Tibial nerve (tissue), 4 donors: ENCODE measurements around the gene CINP.

Source experiments
- EP300 ChIP-seq, 2 donors: sonication (generic); formaldehyde crosslinking; IDR thresholded peaks; one replicate each; pipeline ENCODE4 v1.6.1; 2017; ENCODE audit warnings: antibody characterized with exemption in 2 of 2, mild to moderate bottlenecking in 1 of 2
- POLR2A ChIP-seq, 2 donors: fragments of 450-650 bp; IDR thresholded peaks; one replicate each; pipeline ENCODE4 v1.6.1; 2017; ENCODE audit warnings: antibody characterized with exemption in 2 of 2, mild to moderate bottlenecking in 2 of 2, moderate library complexity in 2 of 2
- TF ChIP-seq, protein P1 (sequence below), 5 experiments: fragments of 200-600 bp in 3 of 5; fragments of 450-650 bp in 2 of 5; sonication (generic) in 3 of 5; IDR thresholded peaks; one replicate each; pipeline ENCODE4 v1.5.1; 2016 to 2019; ENCODE audit warnings: antibody characterized with exemption in 5 of 5, mild to moderate bottlenecking in 3 of 5, moderate library complexity in 2 of 5

DNA sequence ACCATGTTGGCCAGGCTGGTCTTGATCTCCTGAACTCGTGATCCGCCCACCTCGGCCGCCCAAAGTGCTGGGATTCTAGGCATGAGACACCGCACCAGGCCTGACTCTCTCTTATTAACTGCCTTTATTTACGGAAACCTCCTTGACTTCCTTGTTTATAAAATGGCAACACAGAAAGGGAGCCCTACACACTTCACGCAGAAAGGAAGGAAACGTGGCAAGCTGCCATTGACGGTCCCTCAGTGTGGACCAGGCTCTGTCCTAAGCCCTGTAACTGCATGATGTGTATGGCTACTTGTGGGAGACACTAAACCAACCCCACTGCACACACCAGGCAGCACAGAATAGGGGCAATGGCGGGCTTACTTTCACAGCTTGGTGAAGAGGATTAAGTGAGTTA, 11.7 kb downstream of the CINP start:
- TF ChIP-seq, protein P1, sequence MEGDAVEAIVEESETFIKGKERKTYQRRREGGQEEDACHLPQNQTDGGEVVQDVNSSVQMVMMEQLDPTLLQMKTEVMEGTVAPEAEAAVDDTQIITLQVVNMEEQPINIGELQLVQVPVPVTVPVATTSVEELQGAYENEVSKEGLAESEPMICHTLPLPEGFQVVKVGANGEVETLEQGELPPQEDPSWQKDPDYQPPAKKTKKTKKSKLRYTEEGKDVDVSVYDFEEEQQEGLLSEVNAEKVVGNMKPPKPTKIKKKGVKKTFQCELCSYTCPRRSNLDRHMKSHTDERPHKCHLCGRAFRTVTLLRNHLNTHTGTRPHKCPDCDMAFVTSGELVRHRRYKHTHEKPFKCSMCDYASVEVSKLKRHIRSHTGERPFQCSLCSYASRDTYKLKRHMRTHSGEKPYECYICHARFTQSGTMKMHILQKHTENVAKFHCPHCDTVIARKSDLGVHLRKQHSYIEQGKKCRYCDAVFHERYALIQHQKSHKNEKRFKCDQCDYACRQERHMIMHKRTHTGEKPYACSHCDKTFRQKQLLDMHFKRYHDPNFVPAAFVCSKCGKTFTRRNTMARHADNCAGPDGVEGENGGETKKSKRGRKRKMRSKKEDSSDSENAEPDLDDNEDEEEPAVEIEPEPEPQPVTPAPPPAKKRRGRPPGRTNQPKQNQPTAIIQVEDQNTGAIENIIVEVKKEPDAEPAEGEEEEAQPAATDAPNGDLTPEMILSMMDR (IDR thresholded peaks at IDR 0.05) = no peak
- TF ChIP-seq POLR2A (IDR thresholded peaks at IDR 0.05) (no peak), EP300 (IDR thresholded peaks at IDR 0.05) (no peak)
